Gastrocnemius medialis (tissue), 4 donors: Measurements from ENCODE around the gene PPFIA2. TPM values are rescaled to one million over a fixed set of nuclear protein-coding genes. Genes with fewer than 3 reads are reported as not detected.

Source experiments
- ATAC-seq, 2 donors: fragments of 150-250 bp; one replicate each; pipeline ENCODE4 v1.9.1; 2016
- DNase-seq, 2 donors: peaks; one replicate each; pipeline ENCODE4 v3.0.0-alpha.2; 2019
- H3K27ac ChIP-seq, 4 donors: fragments of 200-600 bp; sonication (generic); 1 replicate in 1 of 4; 2 replicates in 3 of 4; pipeline ENCODE4 v1.5.1; 2016 to 2018; ENCODE audit warnings: mild to moderate bottlenecking in 2 of 4, moderate library complexity in 1 of 4
- H3K27me3 ChIP-seq, 3 donors: fragments of 200-600 bp; sonication (generic) in 2 of 3; 1 replicate in 1 of 3; 2 replicates in 2 of 3; pipeline versions ENCODE4 v1.5.1 to v1.6.0; 2016 to 2019; ENCODE audit warnings: mild to moderate bottlenecking in 1 of 3, moderate library complexity in 1 of 3
- H3K36me3 ChIP-seq, 2 donors: fragments of 200-600 bp; sonication (generic) in 1 of 2; one replicate each; pipeline ENCODE4 v1.5.1; 2017 to 2018
- H3K4me1 ChIP-seq, 2 donors: fragments of 200-600 bp; sonication (generic) in 1 of 2; one replicate each; pipeline ENCODE4 v1.5.1; 2016 to 2017; ENCODE audit warnings: mild to moderate bottlenecking in 2 of 2
- H3K4me3 ChIP-seq, 4 donors: fragments of 200-600 bp; sonication (generic) in 3 of 4; 1 replicate in 1 of 4; 2 replicates in 3 of 4; pipeline ENCODE4 v1.5.1; 2016 to 2019; ENCODE audit warnings: mild to moderate bottlenecking in 2 of 4
- H3K9me3 ChIP-seq, 3 donors: fragments of 200-600 bp; sonication (generic) in 2 of 3; 1 replicate in 1 of 3; 2 replicates in 2 of 3; pipeline ENCODE4 v1.5.1; 2016 to 2019
- POLR2A ChIP-seq, 2 donors: fragments of 450-650 bp; IDR thresholded peaks; one replicate each; pipeline ENCODE4 v1.6.1; 2017; ENCODE audit warnings: antibody characterized with exemption in 2 of 2, mild to moderate bottlenecking in 2 of 2, moderate library complexity in 2 of 2
- in situ Hi-C, 4 donors: fragments of 200-750 bp; cut with MboI; loops; one replicate each; pipeline versions ENCODE4 v1.15.0 to v1.8.0; 2017; ENCODE audit warnings: low sequenced_read_pairs in 4 of 4
- intact Hi-C: fragments of 100-400 bp; cut with DNase I; formaldehyde crosslinking; loops from one replicate; pipeline ENCODE4 v1.15.1; 2023; ENCODE audit warnings: low total_unique reads
- total RNA-seq, 4 donors: library from RNA; depleted of rRNA; stranded (reverse); fragments of >200 nt; gene quantifications; one replicate each; pipeline versions ENCODE4 v1.1.0 to v1.2.3, GENCODE V29; 2016
- TF ChIP-seq, protein P1 (sequence below), 5 experiments: fragments of 450-650 bp in 3 of 5; fragments of 200-600 bp in 2 of 5; sonication (generic) in 2 of 5; IDR thresholded peaks in 4 of 5; conservative IDR thresholded peaks in 1 of 5; 1 replicate in 4 of 5; 2 replicates in 1 of 5; pipeline ENCODE4 v1.5.1; 2016 to 2019; ENCODE audit warnings: antibody characterized with exemption in 5 of 5, mild to moderate bottlenecking in 3 of 5, moderate library complexity in 3 of 5

Gene PPFIA2
- total RNA-seq, 4 donors from 2014 or later, result 0.04 TPM; not detected in 3

DNA sequence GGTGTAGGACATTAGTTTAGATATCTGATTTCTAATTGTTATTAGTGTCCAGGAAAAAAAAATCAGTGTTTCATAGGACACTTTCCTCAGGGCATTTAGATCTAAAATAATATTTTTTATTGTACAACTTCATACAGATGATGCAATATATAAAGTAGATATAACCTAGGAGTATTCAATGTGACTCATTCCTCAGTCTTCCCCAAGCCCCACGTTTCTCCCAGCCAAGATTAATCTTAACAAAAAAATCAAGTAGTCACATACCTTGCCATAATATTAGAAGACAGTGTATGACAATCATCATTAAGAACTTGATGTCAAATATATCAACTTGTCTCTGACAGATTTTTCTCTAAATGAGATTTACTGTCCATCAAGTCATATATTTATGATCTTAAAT is 37.1 kb downstream of the PPFIA2 start:
- Histone ChIP-seq H3K36me3 (no peaks in the 10 kb centered on the region), H3K27ac (no peak overlapping the region), H3K4me3 (no peak overlapping the region), H3K27me3 (no peaks in the 10 kb centered on the region), H3K9me3 (no peaks in the 10 kb centered on the region), H3K4me1 (no peaks in the 10 kb centered on the region)
- in situ Hi-C loops, result no loop called here
- DNase-seq (no peak), ATAC-seq (no peak)
- TF ChIP-seq, protein P1, sequence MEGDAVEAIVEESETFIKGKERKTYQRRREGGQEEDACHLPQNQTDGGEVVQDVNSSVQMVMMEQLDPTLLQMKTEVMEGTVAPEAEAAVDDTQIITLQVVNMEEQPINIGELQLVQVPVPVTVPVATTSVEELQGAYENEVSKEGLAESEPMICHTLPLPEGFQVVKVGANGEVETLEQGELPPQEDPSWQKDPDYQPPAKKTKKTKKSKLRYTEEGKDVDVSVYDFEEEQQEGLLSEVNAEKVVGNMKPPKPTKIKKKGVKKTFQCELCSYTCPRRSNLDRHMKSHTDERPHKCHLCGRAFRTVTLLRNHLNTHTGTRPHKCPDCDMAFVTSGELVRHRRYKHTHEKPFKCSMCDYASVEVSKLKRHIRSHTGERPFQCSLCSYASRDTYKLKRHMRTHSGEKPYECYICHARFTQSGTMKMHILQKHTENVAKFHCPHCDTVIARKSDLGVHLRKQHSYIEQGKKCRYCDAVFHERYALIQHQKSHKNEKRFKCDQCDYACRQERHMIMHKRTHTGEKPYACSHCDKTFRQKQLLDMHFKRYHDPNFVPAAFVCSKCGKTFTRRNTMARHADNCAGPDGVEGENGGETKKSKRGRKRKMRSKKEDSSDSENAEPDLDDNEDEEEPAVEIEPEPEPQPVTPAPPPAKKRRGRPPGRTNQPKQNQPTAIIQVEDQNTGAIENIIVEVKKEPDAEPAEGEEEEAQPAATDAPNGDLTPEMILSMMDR (IDR thresholded peaks at IDR 0.05 in 4 of 5, conservative IDR thresholded peaks at IDR 0.05 in 1 of 5), result no peak
- no peak for TF ChIP-seq POLR2A (IDR thresholded peaks at IDR 0.05)
- intact Hi-C loops, result no loop called here

DNA sequence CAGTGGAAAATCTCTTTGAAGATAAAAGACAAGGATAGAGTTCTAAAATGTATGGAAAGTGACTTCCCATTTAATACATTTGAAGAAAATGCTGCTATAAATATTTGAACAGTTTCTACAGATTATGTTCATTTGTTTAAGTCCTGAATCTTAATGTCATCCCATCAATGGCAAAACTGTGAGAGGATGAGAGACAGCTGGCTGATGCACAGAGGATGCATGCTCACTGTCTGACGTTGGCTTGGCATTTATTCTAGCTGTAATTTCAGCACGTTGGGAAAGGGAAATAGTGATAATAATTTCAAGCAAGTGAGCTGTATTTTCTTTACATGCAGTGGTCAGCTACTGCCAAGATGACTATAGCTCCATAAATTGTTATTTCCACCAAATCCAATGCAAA is 40.5 kb downstream of the PPFIA2 start:
- no peak for ATAC-seq
- in situ Hi-C loops, result no loop called here

DNA sequence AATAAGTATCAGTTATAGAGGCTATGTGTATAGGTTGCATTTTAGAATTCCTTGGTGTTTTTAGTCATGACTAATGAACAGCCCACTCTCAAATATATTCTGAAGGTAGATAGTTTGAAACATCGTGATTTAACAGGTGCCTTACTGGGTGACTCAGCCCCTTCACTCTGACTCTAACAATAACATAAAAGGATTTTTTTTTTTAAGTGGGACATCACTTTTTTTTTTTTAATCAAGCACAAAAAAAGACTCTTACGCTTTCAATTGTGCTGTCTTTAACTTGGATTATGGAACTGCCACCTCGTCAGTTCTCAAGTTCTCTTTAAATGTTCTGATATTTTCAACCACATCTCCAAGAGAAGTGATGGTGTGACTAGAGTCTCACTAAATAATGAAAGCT is 46.6 kb downstream of the PPFIA2 start:
- in situ Hi-C loops (no loop called here), intact Hi-C loops (no loop called here)
- H3K4me3 ChIP-seq, result no peak overlapping the region
- no peaks in the 10 kb centered on the region for H3K4me1 ChIP-seq
- H3K9me3 ChIP-seq, result no peaks in the 10 kb centered on the region
- H3K27ac ChIP-seq, result no peak overlapping the region
- H3K27me3 ChIP-seq, result no peaks in the 10 kb centered on the region
- DNase-seq (no peak), ATAC-seq (no peak)
- TF ChIP-seq, protein P1 (IDR thresholded peaks at IDR 0.05 in 4 of 5, conservative IDR thresholded peaks at IDR 0.05 in 1 of 5), result no peak
- TF ChIP-seq POLR2A (IDR thresholded peaks at IDR 0.05), result no peak
- no peaks in the 10 kb centered on the region for H3K36me3 ChIP-seq

More for the DNA sequence above, 40.5 kb downstream of the PPFIA2 start:
- no peak overlapping the region for H3K4me3 ChIP-seq
- TF ChIP-seq, protein P1 (IDR thresholded peaks at IDR 0.05 in 4 of 5, conservative IDR thresholded peaks at IDR 0.05 in 1 of 5), result no peak
- no peak for TF ChIP-seq POLR2A (IDR thresholded peaks at IDR 0.05)
- H3K4me1 ChIP-seq, result no peaks in the 10 kb centered on the region
- no peaks in the 10 kb centered on the region for H3K36me3 ChIP-seq
- H3K27ac ChIP-seq, result no peak overlapping the region
- no peaks in the 10 kb centered on the region for H3K27me3 ChIP-seq
- intact Hi-C loops, result no loop called here
- H3K9me3 ChIP-seq, result no peaks in the 10 kb centered on the region
- DNase-seq, result no peak

DNA sequence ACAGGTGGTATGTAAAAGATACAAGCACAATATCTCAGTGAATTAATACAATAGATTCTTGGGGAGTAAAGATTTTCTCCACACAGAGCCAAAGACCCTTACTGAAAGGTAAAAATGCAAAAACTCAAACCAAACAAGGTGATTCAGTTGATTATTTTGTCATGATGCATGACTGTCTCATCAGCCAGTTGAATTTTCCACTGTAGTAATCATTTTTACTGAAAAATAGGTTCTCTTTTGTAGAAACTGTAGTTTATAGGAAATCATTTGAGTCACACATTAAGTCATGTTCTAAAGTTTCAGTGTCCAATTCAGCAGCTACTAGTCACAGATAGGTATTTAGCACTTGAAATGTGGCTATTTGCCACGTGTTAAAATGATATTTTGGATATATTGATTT is 53.6 kb downstream of the PPFIA2 start:
- H3K27me3 ChIP-seq, result no peaks in the 10 kb centered on the region
- intact Hi-C loops, result no loop called here
- DNase-seq (no peak), ATAC-seq (no peak)
- no peaks in the 10 kb centered on the region for H3K4me1 ChIP-seq
- no peaks in the 10 kb centered on the region for H3K36me3 ChIP-seq
- in situ Hi-C loops, result no loop called here
- H3K27ac ChIP-seq, result no peak overlapping the region
- TF ChIP-seq, protein P1 (IDR thresholded peaks at IDR 0.05 in 4 of 5, conservative IDR thresholded peaks at IDR 0.05 in 1 of 5), result no peak
- TF ChIP-seq POLR2A (IDR thresholded peaks at IDR 0.05), result no peak
- H3K9me3 ChIP-seq, result no peaks in the 10 kb centered on the region
- H3K4me3 ChIP-seq, result no peak overlapping the region

DNA sequence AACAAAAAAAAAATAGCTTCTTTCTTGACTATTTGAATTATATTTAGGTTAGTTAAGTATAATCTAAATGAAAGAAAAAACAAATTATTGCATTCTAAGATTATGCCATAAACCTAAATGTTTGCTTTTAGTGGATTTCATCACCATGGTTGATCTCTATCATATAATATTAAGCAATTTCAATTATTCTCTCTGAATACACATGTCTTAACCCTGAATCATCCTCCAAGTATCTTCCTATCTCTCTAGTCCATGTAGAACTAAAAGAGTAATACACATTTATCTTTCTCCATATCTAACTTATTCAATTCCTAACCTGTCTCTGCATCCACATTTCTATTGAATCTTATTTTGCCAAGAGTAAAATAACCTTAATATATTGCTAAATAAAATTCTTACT is 59.6 kb downstream of the PPFIA2 start:
- H3K4me1 ChIP-seq, result no peaks in the 10 kb centered on the region
- no peak overlapping the region for H3K27ac ChIP-seq
- ATAC-seq (no peak), DNase-seq (no peak)
- intact Hi-C loops, result no loop called here
- in situ Hi-C loops, result no loop called here
- H3K4me3 ChIP-seq, result no peak overlapping the region
- H3K9me3 ChIP-seq, result no peaks in the 10 kb centered on the region
- H3K36me3 ChIP-seq, result no peaks in the 10 kb centered on the region
- TF ChIP-seq, protein P1 (IDR thresholded peaks at IDR 0.05 in 4 of 5, conservative IDR thresholded peaks at IDR 0.05 in 1 of 5), result no peak
- TF ChIP-seq POLR2A (IDR thresholded peaks at IDR 0.05), result no peak
- no peaks in the 10 kb centered on the region for H3K27me3 ChIP-seq
